ENCODE results near the gene ELP4. TPM values are rescaled to one million over a fixed set of nuclear protein-coding genes. Genes with fewer than 3 reads are reported as not detected.

ELP4 gene
- total RNA-seq, 1 donor from 2014 or later, result 15.0 TPM

DNA sequence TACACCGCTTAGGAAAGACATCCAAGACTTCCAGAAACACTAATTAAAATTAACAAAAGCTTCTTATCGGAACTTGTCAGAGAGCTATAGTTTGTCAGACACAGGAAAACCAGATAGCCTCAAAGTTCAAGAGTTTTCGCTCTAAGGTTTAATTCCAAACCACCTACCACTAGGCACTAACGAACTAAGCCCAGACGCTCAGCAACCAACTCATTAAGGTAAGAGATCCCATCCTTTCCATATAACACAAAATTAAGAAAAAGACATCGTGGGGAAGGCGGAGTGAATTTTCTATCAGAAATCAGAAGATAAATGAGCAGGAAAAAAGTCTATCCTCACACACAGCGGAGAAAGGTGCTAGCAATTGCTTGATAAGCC, 527 bp upstream of the ELP4 start:
- TF ChIP-seq, protein P1, sequence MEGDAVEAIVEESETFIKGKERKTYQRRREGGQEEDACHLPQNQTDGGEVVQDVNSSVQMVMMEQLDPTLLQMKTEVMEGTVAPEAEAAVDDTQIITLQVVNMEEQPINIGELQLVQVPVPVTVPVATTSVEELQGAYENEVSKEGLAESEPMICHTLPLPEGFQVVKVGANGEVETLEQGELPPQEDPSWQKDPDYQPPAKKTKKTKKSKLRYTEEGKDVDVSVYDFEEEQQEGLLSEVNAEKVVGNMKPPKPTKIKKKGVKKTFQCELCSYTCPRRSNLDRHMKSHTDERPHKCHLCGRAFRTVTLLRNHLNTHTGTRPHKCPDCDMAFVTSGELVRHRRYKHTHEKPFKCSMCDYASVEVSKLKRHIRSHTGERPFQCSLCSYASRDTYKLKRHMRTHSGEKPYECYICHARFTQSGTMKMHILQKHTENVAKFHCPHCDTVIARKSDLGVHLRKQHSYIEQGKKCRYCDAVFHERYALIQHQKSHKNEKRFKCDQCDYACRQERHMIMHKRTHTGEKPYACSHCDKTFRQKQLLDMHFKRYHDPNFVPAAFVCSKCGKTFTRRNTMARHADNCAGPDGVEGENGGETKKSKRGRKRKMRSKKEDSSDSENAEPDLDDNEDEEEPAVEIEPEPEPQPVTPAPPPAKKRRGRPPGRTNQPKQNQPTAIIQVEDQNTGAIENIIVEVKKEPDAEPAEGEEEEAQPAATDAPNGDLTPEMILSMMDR (IDR thresholded peaks at IDR 0.05), result no peak
- Mint-ChIP-seq H3K27me3 (ENCODE audit: unreplicated experiment) (no peaks in the 10 kb centered on the region), H3K27ac (ENCODE audit: unreplicated experiment) (peak overlapping the region; percentile 94), H3K4me1 (ENCODE audit: unreplicated experiment) (peaks cover 22% of the 10 kb centered on the region), H3K9me3 (ENCODE audit: unreplicated experiment) (no peaks in the 10 kb centered on the region), H3K36me3 (ENCODE audit: unreplicated experiment) (peaks cover 6% of the 10 kb centered on the region), H3K4me3 (ENCODE audit: unreplicated experiment) (peak overlapping the region; percentile 97)
- no peak for DNase-seq (ENCODE audit: extremely low spot score, unreplicated experiment)

DNA sequence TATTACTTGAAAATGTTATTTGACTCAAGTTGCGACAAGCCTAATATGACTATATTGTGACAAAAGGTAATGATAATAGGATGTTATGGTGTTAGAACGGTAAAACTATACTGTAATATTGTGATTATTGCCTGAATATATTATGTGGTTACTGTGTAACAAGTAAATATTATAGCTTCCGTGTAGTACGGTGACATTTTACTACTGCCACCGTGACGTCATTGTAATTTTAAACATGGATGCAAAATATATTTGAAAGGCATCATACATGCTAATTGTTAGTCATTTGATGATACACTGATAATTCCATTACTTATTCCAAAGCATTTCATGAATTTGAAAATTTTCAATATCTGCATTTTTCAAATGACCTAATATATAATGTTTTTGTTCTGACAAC, 2.5 kb downstream of the ELP4 start:
- H3K27ac Mint-ChIP-seq (ENCODE audit: unreplicated experiment), result no peak overlapping the region
- peaks cover 22% of the 10 kb centered on the region for H3K4me1 Mint-ChIP-seq (ENCODE audit: unreplicated experiment)
- no peaks in the 10 kb centered on the region for H3K9me3 Mint-ChIP-seq (ENCODE audit: unreplicated experiment)
- no peak overlapping the region for H3K4me3 Mint-ChIP-seq (ENCODE audit: unreplicated experiment)
- no peak for DNase-seq (ENCODE audit: extremely low spot score, unreplicated experiment)
- H3K36me3 Mint-ChIP-seq (ENCODE audit: unreplicated experiment), result no peaks in the 10 kb centered on the region
- H3K27me3 Mint-ChIP-seq (ENCODE audit: unreplicated experiment), result no peaks in the 10 kb centered on the region
- TF ChIP-seq, protein P1 (IDR thresholded peaks at IDR 0.05), result no peak

DNA sequence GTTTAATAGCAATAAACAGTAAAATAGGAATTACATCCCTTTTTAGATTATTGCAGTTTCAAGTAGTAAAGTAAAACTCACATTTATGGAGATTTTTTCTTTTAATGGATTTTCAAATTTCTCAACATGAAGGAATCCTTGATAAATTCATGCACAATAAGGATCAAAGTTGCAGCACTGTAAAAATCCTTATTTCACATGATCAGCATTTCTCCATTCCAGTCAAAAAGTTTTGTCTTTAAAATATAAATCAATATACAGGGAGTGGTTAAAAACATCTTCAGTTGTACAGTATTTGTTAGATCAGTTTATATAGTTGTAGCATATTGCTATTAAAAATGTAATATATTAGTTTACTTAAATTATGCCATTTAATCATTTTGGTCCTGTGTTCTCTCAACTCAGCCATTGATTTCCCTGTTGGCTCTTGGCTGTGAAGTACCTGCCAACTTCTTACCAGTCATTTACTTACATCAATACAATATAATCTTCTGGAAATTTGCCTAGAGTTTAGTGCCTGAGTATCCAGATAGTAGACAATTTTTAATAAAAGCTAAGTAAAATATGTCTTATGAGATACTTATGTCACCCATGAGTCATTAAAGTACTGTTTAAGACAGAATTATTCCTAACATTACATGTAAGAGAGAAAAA, 12.1 kb downstream of the ELP4 start:
- DNase-seq (ENCODE audit: extremely low spot score, unreplicated experiment), result no peak
- H3K4me1 Mint-ChIP-seq (ENCODE audit: unreplicated experiment), result no peaks in the 10 kb centered on the region
- no peaks in the 10 kb centered on the region for H3K27me3 Mint-ChIP-seq (ENCODE audit: unreplicated experiment)

DNA sequence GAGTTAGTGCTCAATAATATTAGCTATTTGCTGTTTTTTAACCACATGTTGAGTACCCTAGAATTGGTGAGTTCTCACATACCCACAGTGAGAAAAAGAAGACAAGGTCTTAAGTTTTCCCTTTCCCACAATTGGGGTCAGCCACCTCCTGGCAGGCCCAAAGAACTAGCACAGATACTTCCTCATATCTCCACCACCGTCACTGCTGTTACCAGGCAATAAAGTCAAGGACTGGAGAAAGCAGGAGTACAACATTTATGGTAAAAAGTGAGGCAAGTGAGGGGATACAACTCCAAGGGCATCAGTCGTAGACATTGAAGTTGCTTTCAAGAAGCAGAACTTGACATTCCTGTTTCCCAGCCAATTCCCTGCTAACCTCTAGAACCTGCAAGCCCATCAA, 19.6 kb downstream of the ELP4 start:
- no peaks in the 10 kb centered on the region for H3K27me3 Mint-ChIP-seq (ENCODE audit: unreplicated experiment)
- no peak for DNase-seq (ENCODE audit: extremely low spot score, unreplicated experiment)
- H3K9me3 Mint-ChIP-seq (ENCODE audit: unreplicated experiment), result no peaks in the 10 kb centered on the region
- TF ChIP-seq, protein P1 (IDR thresholded peaks at IDR 0.05), result no peak
- peaks cover 7% of the 10 kb centered on the region for H3K36me3 Mint-ChIP-seq (ENCODE audit: unreplicated experiment)
- no peak overlapping the region for H3K4me3 Mint-ChIP-seq (ENCODE audit: unreplicated experiment)
- H3K27ac Mint-ChIP-seq (ENCODE audit: unreplicated experiment), result no peak overlapping the region
- no peaks in the 10 kb centered on the region for H3K4me1 Mint-ChIP-seq (ENCODE audit: unreplicated experiment)

More for the DNA sequence above, 12.1 kb downstream of the ELP4 start:
- no peak overlapping the region for H3K4me3 Mint-ChIP-seq (ENCODE audit: unreplicated experiment)
- H3K9me3 Mint-ChIP-seq (ENCODE audit: unreplicated experiment), result no peaks in the 10 kb centered on the region
- H3K27ac Mint-ChIP-seq (ENCODE audit: unreplicated experiment), result no peak overlapping the region
- H3K36me3 Mint-ChIP-seq (ENCODE audit: unreplicated experiment), result peaks cover 4% of the 10 kb centered on the region
- TF ChIP-seq, protein P1 (IDR thresholded peaks at IDR 0.05), result no peak

DNA sequence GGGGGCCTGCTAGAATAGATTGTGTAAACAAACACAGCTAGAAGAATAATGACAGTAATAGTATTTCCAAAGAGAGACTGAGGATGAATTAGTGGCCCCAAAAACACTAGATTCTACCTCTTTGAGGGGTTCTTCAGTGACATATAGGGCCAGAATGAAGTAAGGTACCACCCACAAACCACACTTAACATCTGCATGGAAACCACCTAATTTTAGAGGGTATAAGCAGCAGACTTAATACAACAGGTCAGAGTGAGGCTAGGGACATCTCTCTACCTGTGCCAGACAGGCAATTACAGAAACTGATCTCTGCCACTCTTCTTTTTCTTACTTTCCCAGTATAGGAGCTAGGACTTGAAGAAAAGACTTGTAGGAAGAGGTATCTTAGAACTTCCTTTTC, 20.1 kb downstream of the ELP4 start:
- H3K36me3 Mint-ChIP-seq (ENCODE audit: unreplicated experiment), result peaks cover 5% of the 10 kb centered on the region
- H3K27ac Mint-ChIP-seq (ENCODE audit: unreplicated experiment), result no peak overlapping the region
- H3K4me3 Mint-ChIP-seq (ENCODE audit: unreplicated experiment), result no peak overlapping the region
- no peaks in the 10 kb centered on the region for H3K9me3 Mint-ChIP-seq (ENCODE audit: unreplicated experiment)
- no peak for DNase-seq (ENCODE audit: extremely low spot score, unreplicated experiment)
- TF ChIP-seq, protein P1 (IDR thresholded peaks at IDR 0.05), result no peak
- H3K4me1 Mint-ChIP-seq (ENCODE audit: unreplicated experiment), result no peaks in the 10 kb centered on the region
- H3K27me3 Mint-ChIP-seq (ENCODE audit: unreplicated experiment), result no peaks in the 10 kb centered on the region

All from osteocyte (in vitro differentiated cells).